Liver (tissue), 9 donors: ENCODE data around the gene PVALEF. TPM values are rescaled to one million over a fixed set of nuclear protein-coding genes. Genes with fewer than 3 reads are reported as not detected.

ENCODE experiments used
- DNase-seq: peaks from one replicate; pipeline ENCODE4 v3.0.0-alpha.2; 2017; ENCODE audit warnings: low spot score
- H3K27ac ChIP-seq, 2 donors: one replicate each; pipeline ENCODE4 v1.7.0; 2013; ENCODE audit warnings: inconsistent platforms in 2 of 2, low read length in 2 of 2, control low read depth in 1 of 2, low read depth in 1 of 2, mild to moderate bottlenecking in 1 of 2
- H3K27me3 ChIP-seq, 4 donors: one replicate each; pipeline versions ENCODE4 v1.6.1 to v1.7.0; 2013; ENCODE audit warnings: low read length in 3 of 4, inconsistent platforms in 1 of 4, mild to moderate bottlenecking in 1 of 4, moderate library complexity in 1 of 4; ENCODE audit not compliant: control insufficient read depth in 4 of 4, insufficient read depth in 4 of 4
- H3K36me3 ChIP-seq, 4 donors: one replicate each; pipeline versions ENCODE4 v1.6.1 to v1.7.0; 2013; ENCODE audit warnings: low read length in 3 of 4, mild to moderate bottlenecking in 3 of 4, low read depth in 1 of 4, moderate library complexity in 1 of 4; ENCODE audit not compliant: control insufficient read depth in 4 of 4, insufficient read depth in 3 of 4
- H3K4me1 ChIP-seq, 4 donors: one replicate each; pipeline versions ENCODE4 v1.6.1 to v1.7.0; 2013; ENCODE audit warnings: low read length in 3 of 4, mild to moderate bottlenecking in 3 of 4, moderate library complexity in 1 of 4; ENCODE audit not compliant: control insufficient read depth in 4 of 4, insufficient read depth in 4 of 4
- H3K4me3 ChIP-seq, 3 donors: one replicate each; pipeline versions ENCODE4 v1.6.1 to v1.7.0; 2013; ENCODE audit warnings: low read length in 3 of 3, control low read depth in 1 of 3, low read depth in 1 of 3, mild to moderate bottlenecking in 1 of 3
- H3K9ac ChIP-seq, 2 donors: one replicate each; pipeline ENCODE4 v1.7.0; 2013; ENCODE audit warnings: low read length in 2 of 2, mild to moderate bottlenecking in 2 of 2, moderate library complexity in 2 of 2, control low read depth in 1 of 2, low read depth in 1 of 2
- H3K9me3 ChIP-seq, 4 donors: one replicate each; pipeline versions ENCODE4 v1.6.1 to v1.7.0; 2013; ENCODE audit warnings: low read length in 3 of 4; ENCODE audit not compliant: control insufficient read depth in 4 of 4
- EGR1 ChIP-seq, 2 donors: IDR thresholded peaks; 2 replicates each; pipeline ENCODE4 v1.6.1; 2016 to 2018; ENCODE audit warnings: antibody characterized with exemption in 2 of 2, low read depth in 2 of 2
- GABPA ChIP-seq, 2 donors: IDR thresholded peaks in 1 of 2; conservative IDR thresholded peaks in 1 of 2; 2 replicates each; pipeline ENCODE4 v1.6.1; 2016; ENCODE audit warnings: antibody characterized with exemption in 2 of 2, mild to moderate bottlenecking in 1 of 2, moderate library complexity in 1 of 2
- HNF4A ChIP-seq, 2 donors: conservative IDR thresholded peaks; 2 replicates each; pipeline ENCODE4 v1.6.1; 2016; ENCODE audit warnings: antibody characterized with exemption in 2 of 2, mild to moderate bottlenecking in 2 of 2
- HNF4G ChIP-seq: IDR thresholded peaks from 2 replicates; pipeline ENCODE4 v1.6.1; 2016; ENCODE audit warnings: antibody characterized with exemption
- JUND ChIP-seq, 2 donors: IDR thresholded peaks; 2 replicates each; pipeline ENCODE4 v1.6.1; 2016; ENCODE audit warnings: antibody characterized with exemption in 2 of 2
- MAX ChIP-seq: IDR thresholded peaks from 2 replicates; pipeline ENCODE4 v1.6.1; 2016; ENCODE audit warnings: antibody characterized with exemption
- RXRA ChIP-seq, 2 donors: IDR thresholded peaks; 2 replicates each; pipeline ENCODE4 v1.6.1; 2017 to 2018; ENCODE audit warnings: antibody characterized with exemption in 2 of 2, mild to moderate bottlenecking in 1 of 2
- SP1 ChIP-seq: IDR thresholded peaks from 2 replicates; pipeline ENCODE4 v1.6.1; 2018; ENCODE audit warnings: antibody characterized with exemption, mild to moderate bottlenecking
- TAF1 ChIP-seq: conservative IDR thresholded peaks from 2 replicates; pipeline ENCODE4 v1.6.1; 2016; ENCODE audit warnings: antibody characterized with exemption, mild to moderate bottlenecking
- ZBTB33 ChIP-seq: IDR thresholded peaks from 2 replicates; pipeline ENCODE4 v1.6.1; 2016; ENCODE audit warnings: antibody characterized with exemption
- WGBS: extraction: QIAGEN DNeasy Blood & Tissue Kit; methylation state at CpG from one replicate; pipeline ENCODE4 v1.1.7; 2013; 5-methylcytosine and 5-hydroxymethylcytosine counted together
- polyA plus RNA-seq, 2 donors: library from polyadenylated mRNA; stranded (reverse) in 1 of 2; unstranded in 1 of 2; fragments of 200-250 nt in 1 of 2; fragments of >200 nt in 1 of 2; fragmentation: Nextera tagmentation in 1 of 2; extraction: Ambion mirVana in 1 of 2; gene quantifications; one replicate each; pipeline versions ENCODE4 v1.2.1 to v1.2.3, GENCODE V29; 2013 to 2015
- total RNA-seq, 2 donors: library from RNA; depleted of rRNA; stranded (reverse); fragments of >200 nt; gene quantifications; one replicate each; pipeline ENCODE4 v1.2.3, GENCODE V29; 2014
- TF ChIP-seq, protein P1 (sequence below): IDR thresholded peaks from 2 replicates; pipeline ENCODE4 v1.6.1; 2016; ENCODE audit warnings: antibody characterized with exemption
- TF ChIP-seq, protein P2 (sequence below): fragments of 150-350 bp; IDR thresholded peaks from 2 replicates; pipeline ENCODE4 v1.5.1; 2017; ENCODE audit warnings: improper control_type of control experiment, low read depth, low read length; ENCODE audit not compliant: missing input control
- TF ChIP-seq, protein P3 (sequence below): IDR thresholded peaks from 2 replicates; pipeline ENCODE4 v1.6.1; 2016; ENCODE audit warnings: antibody characterized with exemption, mild to moderate bottlenecking
- donor health status: healthy.
- donor health status: healthy.
- donor health status: healthy.
- donor health status: healthy.
- donor health status: healthy.

Gene PVALEF
- total and polyA plus RNA-seq, 4 donors = not detected

GRCh38 chr17:81212365-81212764 lies 47.1 kb downstream of the PVALEF start:
- H3K27ac ChIP-seq = no peak overlapping the region

DNA sequence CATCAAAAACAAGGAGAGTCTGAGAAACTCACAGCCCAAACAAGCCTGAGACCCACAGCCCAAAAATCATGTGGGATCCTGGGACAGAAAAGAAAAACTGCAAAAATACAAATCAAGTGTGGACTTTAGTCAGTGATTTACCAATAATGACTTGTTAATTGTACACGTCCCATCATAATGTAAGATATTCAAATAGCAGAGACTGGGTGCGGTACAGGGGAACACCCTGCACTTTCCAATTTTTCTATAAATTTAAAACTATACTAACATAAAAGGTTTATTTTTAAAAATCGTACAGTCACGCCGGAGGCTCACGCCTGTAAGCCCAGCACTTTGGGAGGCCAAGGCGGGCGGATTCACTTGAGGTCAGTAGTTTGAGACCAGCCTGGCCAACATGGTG lies 48.7 kb downstream of the PVALEF start:
- no peak for DNase-seq
- H3K4me3 ChIP-seq = no peak overlapping the region
- no peak overlapping the region for H3K9ac ChIP-seq
- H3K36me3 ChIP-seq = no peaks in the 10 kb centered on the region
- no peaks in the 10 kb centered on the region for H3K27me3 ChIP-seq
- H3K4me1 ChIP-seq = no peaks in the 10 kb centered on the region
- H3K9me3 ChIP-seq = no peaks in the 10 kb centered on the region
- H3K27ac ChIP-seq = no peak overlapping the region
- TF ChIP-seq, protein P1, sequence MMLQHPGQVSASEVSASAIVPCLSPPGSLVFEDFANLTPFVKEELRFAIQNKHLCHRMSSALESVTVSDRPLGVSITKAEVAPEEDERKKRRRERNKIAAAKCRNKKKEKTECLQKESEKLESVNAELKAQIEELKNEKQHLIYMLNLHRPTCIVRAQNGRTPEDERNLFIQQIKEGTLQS = no peak
- no peak for TF ChIP-seq JUND (IDR thresholded peaks at IDR 0.05)
- no peak for TF ChIP-seq ZBTB33
- no peak for TF ChIP-seq GABPA (IDR thresholded peaks at IDR 0.05 in 1 of 2, conservative IDR thresholded peaks at IDR 0.05 in 1 of 2)
- no peak for TF ChIP-seq TAF1
- TF ChIP-seq RXRA (IDR thresholded peaks at IDR 0.05) = no peak
- TF ChIP-seq HNF4A (conservative IDR thresholded peaks at IDR 0.05) = no peak
- TF ChIP-seq SP1 = no peak
- TF ChIP-seq, protein P2, sequence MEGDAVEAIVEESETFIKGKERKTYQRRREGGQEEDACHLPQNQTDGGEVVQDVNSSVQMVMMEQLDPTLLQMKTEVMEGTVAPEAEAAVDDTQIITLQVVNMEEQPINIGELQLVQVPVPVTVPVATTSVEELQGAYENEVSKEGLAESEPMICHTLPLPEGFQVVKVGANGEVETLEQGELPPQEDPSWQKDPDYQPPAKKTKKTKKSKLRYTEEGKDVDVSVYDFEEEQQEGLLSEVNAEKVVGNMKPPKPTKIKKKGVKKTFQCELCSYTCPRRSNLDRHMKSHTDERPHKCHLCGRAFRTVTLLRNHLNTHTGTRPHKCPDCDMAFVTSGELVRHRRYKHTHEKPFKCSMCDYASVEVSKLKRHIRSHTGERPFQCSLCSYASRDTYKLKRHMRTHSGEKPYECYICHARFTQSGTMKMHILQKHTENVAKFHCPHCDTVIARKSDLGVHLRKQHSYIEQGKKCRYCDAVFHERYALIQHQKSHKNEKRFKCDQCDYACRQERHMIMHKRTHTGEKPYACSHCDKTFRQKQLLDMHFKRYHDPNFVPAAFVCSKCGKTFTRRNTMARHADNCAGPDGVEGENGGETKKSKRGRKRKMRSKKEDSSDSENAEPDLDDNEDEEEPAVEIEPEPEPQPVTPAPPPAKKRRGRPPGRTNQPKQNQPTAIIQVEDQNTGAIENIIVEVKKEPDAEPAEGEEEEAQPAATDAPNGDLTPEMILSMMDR = no peak
- WGBS = 98% methylated on average over 8 of the region's 8 CpGs

More at GRCh38 chr17:81212365-81212764, 47.1 kb downstream of the PVALEF start:
- 98% methylated on average over 9 of the region's 9 CpGs for WGBS
- Histone ChIP-seq H3K4me3 (no peak overlapping the region), H3K9ac (no peak overlapping the region), H3K4me1 (no peaks in the 10 kb centered on the region), H3K36me3 (no peaks in the 10 kb centered on the region), H3K27me3 (no peaks in the 10 kb centered on the region), H3K9me3 (no peaks in the 10 kb centered on the region)
- TF ChIP-seq ZBTB33 (no peak), SP1 (no peak), MAX (no peak), TAF1 (no peak), HNF4G (no peak), EGR1 (IDR thresholded peaks at IDR 0.05; ENCODE audit: low read depth in 2 of 2) (no peak)
- TF ChIP-seq, protein P2 = no peak
- TF ChIP-seq, protein P3, sequence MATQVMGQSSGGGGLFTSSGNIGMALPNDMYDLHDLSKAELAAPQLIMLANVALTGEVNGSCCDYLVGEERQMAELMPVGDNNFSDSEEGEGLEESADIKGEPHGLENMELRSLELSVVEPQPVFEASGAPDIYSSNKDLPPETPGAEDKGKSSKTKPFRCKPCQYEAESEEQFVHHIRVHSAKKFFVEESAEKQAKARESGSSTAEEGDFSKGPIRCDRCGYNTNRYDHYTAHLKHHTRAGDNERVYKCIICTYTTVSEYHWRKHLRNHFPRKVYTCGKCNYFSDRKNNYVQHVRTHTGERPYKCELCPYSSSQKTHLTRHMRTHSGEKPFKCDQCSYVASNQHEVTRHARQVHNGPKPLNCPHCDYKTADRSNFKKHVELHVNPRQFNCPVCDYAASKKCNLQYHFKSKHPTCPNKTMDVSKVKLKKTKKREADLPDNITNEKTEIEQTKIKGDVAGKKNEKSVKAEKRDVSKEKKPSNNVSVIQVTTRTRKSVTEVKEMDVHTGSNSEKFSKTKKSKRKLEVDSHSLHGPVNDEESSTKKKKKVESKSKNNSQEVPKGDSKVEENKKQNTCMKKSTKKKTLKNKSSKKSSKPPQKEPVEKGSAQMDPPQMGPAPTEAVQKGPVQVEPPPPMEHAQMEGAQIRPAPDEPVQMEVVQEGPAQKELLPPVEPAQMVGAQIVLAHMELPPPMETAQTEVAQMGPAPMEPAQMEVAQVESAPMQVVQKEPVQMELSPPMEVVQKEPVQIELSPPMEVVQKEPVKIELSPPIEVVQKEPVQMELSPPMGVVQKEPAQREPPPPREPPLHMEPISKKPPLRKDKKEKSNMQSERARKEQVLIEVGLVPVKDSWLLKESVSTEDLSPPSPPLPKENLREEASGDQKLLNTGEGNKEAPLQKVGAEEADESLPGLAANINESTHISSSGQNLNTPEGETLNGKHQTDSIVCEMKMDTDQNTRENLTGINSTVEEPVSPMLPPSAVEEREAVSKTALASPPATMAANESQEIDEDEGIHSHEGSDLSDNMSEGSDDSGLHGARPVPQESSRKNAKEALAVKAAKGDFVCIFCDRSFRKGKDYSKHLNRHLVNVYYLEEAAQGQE = no peak
- no peak for DNase-seq
